Retina (tissue), 1 donor: ENCODE results near the gene RENBP.

Experiments
- DNase-seq: peaks from one replicate; pipeline ENCODE4 v3.0.0-alpha.2; 2016

RENBP gene

GRCh38 chrX:153913211-153913610, 31.2 kb downstream of the RENBP start:
- DNase-seq = no peak

GRCh38 chrX:153911798-153912197, 32.6 kb downstream of the RENBP start:
- DNase-seq = no peak

GRCh38 chrX:153910446-153910845, 34.0 kb downstream of the RENBP start:
- no peak for DNase-seq

- no peak for DNase-seq
Measured at GRCh38 chrX:153909980-153910360, 34.5 kb downstream of the RENBP start.

GRCh38 chrX:153909024-153909979, 35.1 kb downstream of the RENBP start:
- DNase-seq = peak; percentile 44

GRCh38 chrX:153908219-153908860, 36.1 kb downstream of the RENBP start:
- DNase-seq = no peak

GRCh38 chrX:153907456-153907855, 37.0 kb downstream of the RENBP start:
- DNase-seq = no peak

GRCh38 chrX:153906126-153906917, 38.1 kb downstream of the RENBP start:
- DNase-seq = no peak

GRCh38 chrX:153905481-153906095, 38.9 kb downstream of the RENBP start:
- no peak for DNase-seq

- DNase-seq = no peak
Measured at GRCh38 chrX:153903991-153904957, 40.2 kb downstream of the RENBP start, which contains the start of gene AVPR2. AVPR2 (plus strand) TSS chrX:153904673; CDS start chrX:153905146, 473 bp downstream.

GRCh38 chrX:153903238-153903980, 41.0 kb downstream of the RENBP start:
- no peak for DNase-seq

GRCh38 chrX:153902385-153902784, 42.1 kb downstream of the RENBP start:
- no peak for DNase-seq

- no peak for DNase-seq
Measured at GRCh38 chrX:153901753-153902140, 42.7 kb downstream of the RENBP start.

- DNase-seq = no peak
Measured at GRCh38 chrX:153900831-153901752, 43.4 kb downstream of the RENBP start.

- DNase-seq = no peak
Measured at GRCh38 chrX:153897899-153898298, 46.5 kb downstream of the RENBP start.

- DNase-seq = no peak
Measured at GRCh38 chrX:153889123-153889522, 55.3 kb downstream of the RENBP start.

GRCh38 chrX:153888344-153888743, 56.1 kb downstream of the RENBP start:
- DNase-seq = no peak

- no peak for DNase-seq
Measured at GRCh38 chrX:153887385-153887784, 57.1 kb downstream of the RENBP start.

- no peak for DNase-seq
Measured at GRCh38 chrX:153886915-153887314, 57.5 kb downstream of the RENBP start.
